Heart right ventricle (tissue), 16 donors: ENCODE measurements around the gene OR10H1. TPM values are rescaled to one million over a fixed set of nuclear protein-coding genes. Genes with fewer than 3 reads are reported as not detected.
A peak's percentile ranks its signal among the peaks of the same experiment; 100 is the strongest.
"Not testable (repeated sequence)": the region's sequence is repeated elsewhere in the genome, so short reads cannot be mapped to it uniquely, and the experiment has no call there.

Experiments
- ATAC-seq, 8 donors: fragments of 200-7000 bp; cut with Tn5 transposase; one replicate each; pipeline ENCODE4 v1.9.1; 2020; ENCODE audit warnings: mild to moderate bottlenecking in 8 of 8, moderate library complexity in 8 of 8, moderate number of reproducible peaks in 1 of 8
- DNase-seq, 2 donors: peaks; one replicate each; pipeline ENCODE4 v3.0.0-alpha.2; 2020
- H3K27ac ChIP-seq, 10 donors: fragments of 200-600 bp; sonication (generic) in 2 of 10; one replicate each; pipeline versions ENCODE4 v1.5.0 to v1.8.0; 2020 to 2022; ENCODE audit warnings: mild to moderate bottlenecking in 3 of 10
- H3K27me3 ChIP-seq, 7 donors: fragments of 200-600 bp; one replicate each; pipeline ENCODE4 v1.8.0; 2021 to 2022; ENCODE audit warnings: mild to moderate bottlenecking in 2 of 7
- H3K36me3 ChIP-seq, 9 donors: fragments of 200-600 bp; sonication (generic) in 1 of 9; one replicate each; pipeline versions ENCODE4 v1.5.0 to v1.8.0; 2020 to 2022; ENCODE audit warnings: mild to moderate bottlenecking in 2 of 9
- H3K4me1 ChIP-seq, 9 donors: fragments of 200-600 bp; sonication (generic) in 1 of 9; one replicate each; pipeline versions ENCODE4 v1.5.0 to v1.8.0; 2020 to 2022; ENCODE audit warnings: mild to moderate bottlenecking in 4 of 9
- H3K4me3 ChIP-seq, 10 donors: fragments of 200-600 bp; sonication (generic) in 2 of 10; one replicate each; pipeline versions ENCODE4 v1.5.0 to v1.8.0; 2020 to 2022; ENCODE audit warnings: mild to moderate bottlenecking in 7 of 10, moderate library complexity in 2 of 10
- H3K9me3 ChIP-seq, 11 donors: fragments of 200-600 bp in 10 of 11; sonication (generic) in 2 of 11; one replicate each; pipeline versions ENCODE4 v1.5.0 to v1.8.0; 2013 to 2022; ENCODE audit warnings: mild to moderate bottlenecking in 2 of 11, control low read depth in 1 of 11, moderate library complexity in 1 of 11
- WGBS, 2 donors: extraction: QIAGEN DNeasy Blood & Tissue Kit; methylation state at CpG; one replicate each; pipeline ENCODE4 v1.1.7; 2013; ENCODE audit warnings: inconsistent platforms in 1 of 2; 5-methylcytosine and 5-hydroxymethylcytosine counted together
- intact Hi-C, 10 donors: fragments of 100-400 bp; cut with DNase I; formaldehyde crosslinking; loops; one replicate each; pipeline versions ENCODE4 v1.11.1 to v1.14.2; 2022
- polyA plus RNA-seq, 2 donors: library from polyadenylated mRNA; stranded (reverse); fragments of 200-250 nt; gene quantifications; one replicate each; pipeline ENCODE4 v1.2.3, GENCODE V29; 2013
- total RNA-seq, 10 donors: library from RNA; stranded (reverse); fragmentation: NEBNext Ultra II Directional in 3 of 10; extraction: Animal tissue kit (Norgen Biotek cat#: 25700) in 3 of 10; gene quantifications; one replicate each; pipeline versions ENCODE4 v1.2.1 to v1.2.4, GENCODE V29; 2021 to 2023
- TF ChIP-seq, protein P1 (sequence below), 9 donors: fragments of 200-600 bp; sonication (generic) in 2 of 9; IDR thresholded peaks; one replicate each; pipeline versions ENCODE4 v1.5.0 to v1.8.0; 2021 to 2022; ENCODE audit warnings: antibody characterized with exemption in 9 of 9, mild to moderate bottlenecking in 5 of 9, moderate library complexity in 1 of 9
- donor health status: Arrhythmogenic right ventricular cardiomyopathy.
- donor health status: ischemic (EF 13 %, LVEDD 7.1; RV severe dilation, severe dysfunction).
- donor health status: healthy with polysubstance abuse.
- donor health status: DM: no; HTN: yes; CAD: no.
- donor health status: DM: no; HTN: no; CAD: no.
- donor health status: ischemic (EF 25% LVEDD 6.9; RV normal size, moderate dysfunction).
- donor health status: ischemic (EF 25% LVEDD 5.7; RV mildly dilated, moderate dysfunction).
- donor health status: healthy.
- donor health status: DM: yes; HTN: yes; CAD: no.
- donor health status: Ischemic cardiomyopathy.
- donor health status: ischemic (EF 35%, LVEDD 5.7; RV mildly dilated, moderate dysfunction).
- donor health status: nonischemic (EF 11% LVEDD 7.7; RV severe dilation, severe dysfunction).
- donor health status: DM: yes; HTN: yes; CAD: no.
- donor health status: PGD.
- donor health status: ischemic (EF 29% LVEDD 5.4; RV normal size, mild dysfunction).
- donor health status: nonischemic (EF 23%, LVEDD 6.1; RV moderate dilation, normal function).

OR10H1 gene
- total and polyA plus RNA-seq, 12 donors: not detected

- H3K27me3 ChIP-seq: peaks cover 0 to 47% (median 34%) of the 10 kb centered on the region in 7 donors
- H3K27ac ChIP-seq: no peak overlapping the region
- TF ChIP-seq, protein P1, sequence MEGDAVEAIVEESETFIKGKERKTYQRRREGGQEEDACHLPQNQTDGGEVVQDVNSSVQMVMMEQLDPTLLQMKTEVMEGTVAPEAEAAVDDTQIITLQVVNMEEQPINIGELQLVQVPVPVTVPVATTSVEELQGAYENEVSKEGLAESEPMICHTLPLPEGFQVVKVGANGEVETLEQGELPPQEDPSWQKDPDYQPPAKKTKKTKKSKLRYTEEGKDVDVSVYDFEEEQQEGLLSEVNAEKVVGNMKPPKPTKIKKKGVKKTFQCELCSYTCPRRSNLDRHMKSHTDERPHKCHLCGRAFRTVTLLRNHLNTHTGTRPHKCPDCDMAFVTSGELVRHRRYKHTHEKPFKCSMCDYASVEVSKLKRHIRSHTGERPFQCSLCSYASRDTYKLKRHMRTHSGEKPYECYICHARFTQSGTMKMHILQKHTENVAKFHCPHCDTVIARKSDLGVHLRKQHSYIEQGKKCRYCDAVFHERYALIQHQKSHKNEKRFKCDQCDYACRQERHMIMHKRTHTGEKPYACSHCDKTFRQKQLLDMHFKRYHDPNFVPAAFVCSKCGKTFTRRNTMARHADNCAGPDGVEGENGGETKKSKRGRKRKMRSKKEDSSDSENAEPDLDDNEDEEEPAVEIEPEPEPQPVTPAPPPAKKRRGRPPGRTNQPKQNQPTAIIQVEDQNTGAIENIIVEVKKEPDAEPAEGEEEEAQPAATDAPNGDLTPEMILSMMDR (IDR thresholded peaks at IDR 0.05): no peak
- ATAC-seq (no peak), DNase-seq (no peak)
- intact Hi-C loops: loop anchor here in 8 of 10 donors (2.0 to 10.0 kb wide), 5 partner anchors 177 to 184 kb away; no protein-coding TSS in a partner anchor
- H3K36me3 ChIP-seq: no peaks in the 10 kb centered on the region
- H3K4me3 ChIP-seq: no peak overlapping the region
- 76% methylated on average over 4 of the region's 4 CpGs for WGBS, 2 donors
- no peaks in the 10 kb centered on the region for H3K9me3 ChIP-seq
- peaks cover 0 to 6% (median 0%) of the 10 kb centered on the region in 9 donors for H3K4me1 ChIP-seq
Observed at GRCh38 chr19:15811476-15811875, 4.0 kb downstream of the OR10H1 start.

DNA sequence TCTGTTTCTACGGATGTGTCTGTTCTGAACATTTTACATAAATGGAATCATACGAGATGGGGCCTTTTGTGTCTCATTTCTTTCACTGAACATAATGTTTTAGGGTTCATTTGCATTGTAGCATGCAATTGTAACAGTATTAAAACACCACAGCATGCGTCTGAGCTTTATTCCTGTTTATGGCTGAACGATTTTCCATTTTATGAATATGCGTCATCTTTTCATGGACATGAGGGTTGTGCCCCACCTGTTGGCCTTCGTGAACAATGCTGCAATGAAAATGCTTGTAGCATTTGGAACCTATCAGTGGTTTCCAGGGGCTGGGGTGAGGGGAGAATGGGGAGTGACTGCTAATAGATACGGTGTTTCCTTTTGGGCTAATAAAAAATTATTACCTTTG, 5.1 kb downstream of the OR10H1 start:
- DNase-seq (peak in 1 of 2 donors; percentile 7), ATAC-seq (peak in 1 of 8 donors; percentile 42)
- 34 to 62% methylated on average over 7 of the region's 7 CpGs for whole genome bisulfite sequencing, 2 donors
- intact Hi-C loops: loop anchor here in 8 of 10 donors (2.0 to 10.0 kb wide), 5 partner anchors 176 to 183 kb away; no protein-coding TSS in a partner anchor
- H3K27ac ChIP-seq: no peak overlapping the region
- TF ChIP-seq, protein P1 (IDR thresholded peaks at IDR 0.05): peak in 8 of 9 donors; percentile 29 to 64 (median 50)
- peaks cover 0 to 6% (median 0%) of the 10 kb centered on the region in 9 donors for H3K4me1 ChIP-seq
- no peaks in the 10 kb centered on the region for H3K36me3 ChIP-seq
- no peak overlapping the region for H3K4me3 ChIP-seq
- no peaks in the 10 kb centered on the region for H3K9me3 ChIP-seq
- H3K27me3 ChIP-seq: peaks cover 0 to 42% (median 25%) of the 10 kb centered on the region in 7 donors

DNA sequence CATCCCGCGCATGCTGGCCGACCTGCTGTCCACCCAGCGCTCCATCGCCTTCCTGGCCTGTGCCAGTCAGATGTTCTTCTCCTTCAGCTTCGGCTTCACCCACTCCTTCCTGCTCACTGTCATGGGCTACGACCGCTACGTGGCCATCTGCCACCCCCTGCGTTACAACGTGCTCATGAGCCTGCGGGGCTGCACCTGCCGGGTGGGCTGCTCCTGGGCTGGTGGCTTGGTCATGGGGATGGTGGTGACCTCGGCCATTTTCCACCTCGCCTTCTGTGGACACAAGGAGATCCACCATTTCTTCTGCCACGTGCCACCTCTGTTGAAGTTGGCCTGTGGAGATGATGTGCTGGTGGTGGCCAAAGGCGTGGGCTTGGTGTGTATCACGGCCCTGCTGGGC, 21.2 kb downstream of the OR10H1 start:
- H3K27me3 ChIP-seq: peaks cover 0 to 23% (median 0%) of the 10 kb centered on the region in 7 donors
- H3K4me1 ChIP-seq, H3K9me3 ChIP-seq, DNase-seq, intact Hi-C loops, H3K27ac ChIP-seq, H3K4me3 ChIP-seq, H3K36me3 ChIP-seq, ATAC-seq: not testable (repeated sequence)
- WGBS, 2 donors: 89 to 94% methylated on average over 18 of the region's 18 CpGs

DNA sequence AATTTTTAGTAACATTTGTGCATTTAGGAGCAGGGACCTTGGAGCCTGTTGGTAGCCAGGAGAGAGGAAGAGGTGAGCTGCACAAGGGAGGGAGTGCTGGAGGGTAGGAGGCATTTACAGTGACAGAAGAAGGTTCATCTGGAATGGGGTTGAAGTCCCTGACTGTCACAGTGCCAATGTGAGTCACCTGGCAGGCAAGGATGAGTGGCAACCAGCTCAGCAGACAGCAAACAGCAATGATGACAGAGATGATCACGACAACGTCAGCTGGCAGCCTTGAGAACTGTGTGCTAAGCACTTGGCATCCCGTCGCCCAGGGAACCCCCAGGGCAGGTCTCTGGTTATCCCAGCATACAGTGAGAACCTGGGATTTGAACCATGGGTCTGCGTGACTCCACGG, 25.4 kb downstream of the OR10H1 start:
- WGBS, 2 donors: 67 to 68% methylated on average over 6 of the region's 6 CpGs
- Histone ChIP-seq H3K4me3 (no peak overlapping the region), H3K4me1 (no peaks in the 10 kb centered on the region), H3K27ac (no peak overlapping the region), H3K36me3 (no peaks in the 10 kb centered on the region), H3K27me3 (peaks cover 0 to 23% (median 0%) of the 10 kb centered on the region in 7 donors), H3K9me3 (no peaks in the 10 kb centered on the region)
- TF ChIP-seq, protein P1 (IDR thresholded peaks at IDR 0.05): no peak
- ATAC-seq (no peak), DNase-seq (no peak)
- intact Hi-C loops: no loop called here

DNA sequence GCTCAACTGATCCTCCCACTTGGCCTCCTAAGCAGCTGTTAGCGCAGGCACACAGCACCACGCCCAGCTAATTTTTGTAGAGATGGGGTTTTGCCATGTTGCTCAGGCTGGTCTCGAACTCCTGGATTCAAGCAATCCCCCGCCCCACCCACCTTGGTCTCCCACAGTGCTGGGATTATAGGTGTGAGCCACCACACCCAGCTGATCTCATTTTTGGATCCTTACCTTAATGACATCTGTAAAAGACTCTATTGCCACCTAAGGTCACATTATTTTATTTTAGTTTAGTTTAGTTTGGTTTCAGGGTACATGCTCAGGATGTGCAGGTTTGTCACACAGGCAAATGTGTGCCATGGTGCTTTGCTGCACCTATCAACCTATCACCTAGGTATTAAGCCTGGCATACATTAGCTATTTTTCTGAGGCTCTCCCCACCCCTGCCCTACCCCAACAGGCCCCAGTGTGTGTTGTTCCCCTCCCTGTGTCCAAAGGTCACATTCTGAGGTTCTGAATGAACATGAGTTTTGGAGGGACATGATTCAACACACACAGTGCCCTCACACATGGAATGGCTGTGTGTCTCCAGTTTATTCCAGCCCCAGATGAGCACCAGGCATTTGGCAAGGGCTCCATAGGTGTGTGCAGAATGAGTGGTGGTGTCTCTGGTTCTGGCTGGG, 26.7 kb downstream of the OR10H1 start:
- TF ChIP-seq, protein P1 (IDR thresholded peaks at IDR 0.05): no peak
- Histone ChIP-seq H3K27me3 (peaks cover 0 to 23% (median 0%) of the 10 kb centered on the region in 7 donors), H3K4me3 (no peak overlapping the region), H3K27ac (no peak overlapping the region), H3K9me3 (no peaks in the 10 kb centered on the region), H3K4me1 (no peaks in the 10 kb centered on the region), H3K36me3 (no peaks in the 10 kb centered on the region)
- intact Hi-C loops: no loop called here
- DNase-seq: no peak
- WGBS, 2 donors: 64 to 76% methylated on average over 4 of the region's 4 CpGs
- no peak for ATAC-seq
